ENCODE measurements around the gene SPHK2. TPM values are rescaled to one million over a fixed set of nuclear protein-coding genes. Genes with fewer than 3 reads are reported as not detected.

The SPHK2 gene
- total RNA-seq, 1 donor from 2014 or later: 13.0 TPM

GRCh38 chr19:48624791-48625723 lies 5.8 kb downstream of the SPHK2 start:
- no peak for DNase-seq (ENCODE audit: low read depth)
- no peak for TF ChIP-seq CTCF (conservative IDR thresholded peaks at IDR 0.05; ENCODE audit: low read depth, low read length)
- peak overlapping the region; percentile 81 for H3K4me3 ChIP-seq (ENCODE audit: low read depth, low read length)

- no peak for DNase-seq (ENCODE audit: low read depth)
Measured at GRCh38 chr19:48625891-48626327, 6.6 kb downstream of the SPHK2 start.

GRCh38 chr19:48627201-48627864 lies 8.0 kb downstream of the SPHK2 start:
- no peak for DNase-seq (ENCODE audit: low read depth)
- no peak overlapping the region for H3K4me3 ChIP-seq (ENCODE audit: low read depth, low read length)
- no peak for TF ChIP-seq CTCF (conservative IDR thresholded peaks at IDR 0.05; ENCODE audit: low read depth, low read length)

More at GRCh38 chr19:48625891-48626327, 6.6 kb downstream of the SPHK2 start:
- TF ChIP-seq CTCF (conservative IDR thresholded peaks at IDR 0.05; ENCODE audit: low read depth, low read length): no peak
- H3K4me3 ChIP-seq (ENCODE audit: low read depth, low read length): no peak overlapping the region

- H3K4me3 ChIP-seq (ENCODE audit: low read depth, low read length): no peak overlapping the region
- no peak for DNase-seq (ENCODE audit: low read depth)
- TF ChIP-seq CTCF (conservative IDR thresholded peaks at IDR 0.05; ENCODE audit: low read depth, low read length): no peak
Measured at GRCh38 chr19:48627865-48628314, 8.6 kb downstream of the SPHK2 start.

GRCh38 chr19:48628486-48629296 lies 9.4 kb downstream of the SPHK2 start:
- no peak overlapping the region for H3K4me3 ChIP-seq (ENCODE audit: low read depth, low read length)
- no peak for DNase-seq (ENCODE audit: low read depth)
- TF ChIP-seq CTCF (conservative IDR thresholded peaks at IDR 0.05; ENCODE audit: low read depth, low read length): no peak

GRCh38 chr19:48629297-48629598 lies 9.9 kb downstream of the SPHK2 start:
- no peak for DNase-seq (ENCODE audit: low read depth)
- TF ChIP-seq CTCF (conservative IDR thresholded peaks at IDR 0.05; ENCODE audit: low read depth, low read length): no peak
- H3K4me3 ChIP-seq (ENCODE audit: low read depth, low read length): no peak overlapping the region

Measured in epithelial cell of proximal tubule (primary cell).